Fibroblast of peridontal ligament (primary cell): Measurements from ENCODE around the gene PSMD4.
A peak's percentile ranks its signal among the peaks of the same experiment; 100 is the strongest.

Source experiments
- DNase-seq: peaks from one replicate; pipeline ENCODE4 v3.0.0-alpha.2; 2010; ENCODE audit errors: extremely low read depth

PSMD4 gene

GRCh38 chr1:151294742-151295462 is 40.4 kb downstream of the PSMD4 start:
- DNase-seq: no peak

- DNase-seq: peak; percentile 52
These were observed 55.3 kb downstream of the PSMD4 start for GRCh38 chr1:151309811-151310323.

GRCh38 chr1:151311011-151311410 is 56.5 kb downstream of the PSMD4 start:
- no peak for DNase-seq

GRCh38 chr1:151311589-151312331 is 57.2 kb downstream of the PSMD4 start:
- peak; percentile 98 for DNase-seq

- peak; percentile 13 for DNase-seq
These were observed 57.9 kb downstream of the PSMD4 start for GRCh38 chr1:151312411-151312810.

- no peak for DNase-seq
These were observed 58.3 kb downstream of the PSMD4 start for GRCh38 chr1:151312826-151313225.

GRCh38 chr1:151313501-151313900 is 59.0 kb downstream of the PSMD4 start:
- DNase-seq: no peak

- DNase-seq: peak; percentile 83
These were observed 59.8 kb downstream of the PSMD4 start for GRCh38 chr1:151314137-151314875.

GRCh38 chr1:151315565-151316235 is 61.2 kb downstream of the PSMD4 start:
- no peak for DNase-seq
